ENCODE results near the gene TSHZ2.
"Not testable (repeated sequence)": the region's sequence is repeated elsewhere in the genome, so short reads cannot be mapped to it uniquely, and the experiment has no call there.

The TSHZ2 gene

GRCh38 chr20:53411891-53412290 is 439.7 kb downstream of the TSHZ2 start:
- Histone ChIP-seq H2AFZ (ENCODE audit: low read depth, low read length) (no peak overlapping the region), H4K8ac (ENCODE audit: low read length) (no peak overlapping the region), H3K36me3 (ENCODE audit: control insufficient read depth in 1 of 2, insufficient read depth in 2 of 2, low read depth in 1 of 2, low read length in 2 of 2) (no peaks in the 10 kb centered on the region), H2AK5ac (ENCODE audit: low read length, severe bottlenecking) (no peak overlapping the region), H3K27me3 (ENCODE audit: control insufficient read depth in 1 of 2, insufficient read depth in 1 of 2, low read length in 2 of 2) (no peaks in the 10 kb centered on the region), H3K4me3 (ENCODE audit: insufficient read depth in 1 of 2, low read depth in 1 of 2, low read length in 2 of 2) (no peak overlapping the region), H3K14ac (ENCODE audit: low read length in 2 of 2) (no peak overlapping the region), H3K18ac (ENCODE audit: low read depth in 1 of 2, low read length in 2 of 2) (no peak overlapping the region), H2BK12ac (ENCODE audit: low read length in 2 of 2) (no peak overlapping the region), H4K91ac (ENCODE audit: low read length) (no peak overlapping the region), H3K4me2 (ENCODE audit: low read length, poor library complexity, severe bottlenecking) (no peak overlapping the region), H3K23ac (ENCODE audit: low read length in 2 of 2) (no peak overlapping the region), H3K9me3 (ENCODE audit: control insufficient read depth, low read length) (no peaks in the 10 kb centered on the region), H3K4ac (ENCODE audit: low read depth in 1 of 2, low read length in 2 of 2) (no peak overlapping the region), H3K9ac (ENCODE audit: low read length) (no peak overlapping the region), H3K79me1 (replicated peaks; ENCODE audit: low read length, poor library complexity, severe bottlenecking) (no peaks in the 10 kb centered on the region), H2BK5ac (ENCODE audit: low read depth, low read length, poor library complexity, severe bottlenecking) (no peak overlapping the region), H2BK120ac (ENCODE audit: low read depth, low read length) (no peak overlapping the region), H3K27ac (ENCODE audit: low read length, poor library complexity, severe bottlenecking) (no peak overlapping the region), H2BK15ac (ENCODE audit: low read depth, poor library complexity, severe bottlenecking) (no peak overlapping the region), H3K4me1 (ENCODE audit: control insufficient read depth, insufficient read depth, low read depth, low read length) (no peaks in the 10 kb centered on the region)
- WGBS: 85% methylated on average over 4 of the region's 4 CpGs
- DNase-seq: no peak

- Histone ChIP-seq H3K27ac (ENCODE audit: low read length, poor library complexity, severe bottlenecking) (no peak overlapping the region), H2BK120ac (ENCODE audit: low read depth, low read length) (no peak overlapping the region), H3K4me1 (ENCODE audit: control insufficient read depth, insufficient read depth, low read depth, low read length) (no peaks in the 10 kb centered on the region), H3K9me3 (ENCODE audit: control insufficient read depth, low read length) (no peaks in the 10 kb centered on the region), H2BK15ac (ENCODE audit: low read depth, poor library complexity, severe bottlenecking) (no peak overlapping the region), H2BK12ac (ENCODE audit: low read length in 2 of 2) (no peak overlapping the region), H3K9ac (ENCODE audit: low read length) (no peak overlapping the region), H3K79me1 (replicated peaks; ENCODE audit: low read length, poor library complexity, severe bottlenecking) (no peaks in the 10 kb centered on the region), H3K27me3 (ENCODE audit: control insufficient read depth in 1 of 2, insufficient read depth in 1 of 2, low read length in 2 of 2) (no peaks in the 10 kb centered on the region), H3K4ac (ENCODE audit: low read depth in 1 of 2, low read length in 2 of 2) (no peak overlapping the region), H2AFZ (ENCODE audit: low read depth, low read length) (no peak overlapping the region), H3K18ac (ENCODE audit: low read depth in 1 of 2, low read length in 2 of 2) (peak overlapping the region in 1 of 2 experiments; percentile 28), H3K4me2 (ENCODE audit: low read length, poor library complexity, severe bottlenecking) (no peak overlapping the region), H3K4me3 (ENCODE audit: insufficient read depth in 1 of 2, low read depth in 1 of 2, low read length in 2 of 2) (no peak overlapping the region), H3K36me3 (ENCODE audit: control insufficient read depth in 1 of 2, insufficient read depth in 2 of 2, low read depth in 1 of 2, low read length in 2 of 2) (no peaks in the 10 kb centered on the region), H2BK5ac (ENCODE audit: low read depth, low read length, poor library complexity, severe bottlenecking) (no peak overlapping the region), H3K14ac (ENCODE audit: low read length in 2 of 2) (no peak overlapping the region), H4K91ac (ENCODE audit: low read length) (no peak overlapping the region), H4K8ac (ENCODE audit: low read length) (no peak overlapping the region), H2AK5ac (ENCODE audit: low read length, severe bottlenecking) (no peak overlapping the region), H3K23ac (ENCODE audit: low read length in 2 of 2) (no peak overlapping the region)
- no peak for DNase-seq
- 57% methylated on average over 12 of the region's 13 CpGs for WGBS
These were observed 440.5 kb downstream of the TSHZ2 start for GRCh38 chr20:53412577-53413185.

- no peak overlapping the region for H2BK12ac ChIP-seq (ENCODE audit: low read length in 2 of 2)
- H3K4me3 ChIP-seq (ENCODE audit: insufficient read depth in 1 of 2, low read depth in 1 of 2, low read length in 2 of 2): no peak overlapping the region
- H3K79me1 ChIP-seq (replicated peaks; ENCODE audit: low read length, poor library complexity, severe bottlenecking): no peaks in the 10 kb centered on the region
- H3K4ac ChIP-seq (ENCODE audit: low read depth in 1 of 2, low read length in 2 of 2): no peak overlapping the region
- no peaks in the 10 kb centered on the region for H3K4me1 ChIP-seq (ENCODE audit: control insufficient read depth, insufficient read depth, low read depth, low read length)
- no peak overlapping the region for H3K23ac ChIP-seq (ENCODE audit: low read length in 2 of 2)
- H2BK120ac ChIP-seq (ENCODE audit: low read depth, low read length): no peak overlapping the region
- no peak for DNase-seq
- H3K4me2 ChIP-seq (ENCODE audit: low read length, poor library complexity, severe bottlenecking): no peak overlapping the region
- peak overlapping the region in 1 of 2 experiments; percentile 28 for H3K18ac ChIP-seq (ENCODE audit: low read depth in 1 of 2, low read length in 2 of 2)
- H4K91ac ChIP-seq (ENCODE audit: low read length): no peak overlapping the region
- no peak overlapping the region for H2AFZ ChIP-seq (ENCODE audit: low read depth, low read length)
- peak overlapping the region in 1 of 2 experiments; percentile 57 for H3K14ac ChIP-seq (ENCODE audit: low read length in 2 of 2)
- H3K27me3 ChIP-seq (ENCODE audit: control insufficient read depth in 1 of 2, insufficient read depth in 1 of 2, low read length in 2 of 2): no peaks in the 10 kb centered on the region
- H2BK5ac ChIP-seq (ENCODE audit: low read depth, low read length, poor library complexity, severe bottlenecking): no peak overlapping the region
- H4K8ac ChIP-seq (ENCODE audit: low read length): no peak overlapping the region
- no peak overlapping the region for H3K27ac ChIP-seq (ENCODE audit: low read length, poor library complexity, severe bottlenecking)
- no peak overlapping the region for H2BK15ac ChIP-seq (ENCODE audit: low read depth, poor library complexity, severe bottlenecking)
- H2AK5ac ChIP-seq (ENCODE audit: low read length, severe bottlenecking): no peak overlapping the region
- H3K9ac ChIP-seq (ENCODE audit: low read length): no peak overlapping the region
- 51% methylated on average over 14 of the region's 15 CpGs for WGBS
- no peaks in the 10 kb centered on the region for H3K36me3 ChIP-seq (ENCODE audit: control insufficient read depth in 1 of 2, insufficient read depth in 2 of 2, low read depth in 1 of 2, low read length in 2 of 2)
- H3K9me3 ChIP-seq (ENCODE audit: control insufficient read depth, low read length): no peaks in the 10 kb centered on the region
These were observed 441.1 kb downstream of the TSHZ2 start for GRCh38 chr20:53413186-53413631.

GRCh38 chr20:53413845-53414244 is 441.7 kb downstream of the TSHZ2 start:
- not testable (repeated sequence) for H4K8ac ChIP-seq (ENCODE audit: low read length); H3K27me3 ChIP-seq (ENCODE audit: control insufficient read depth in 1 of 2, insufficient read depth in 1 of 2, low read length in 2 of 2); H3K4ac ChIP-seq (ENCODE audit: low read depth in 1 of 2, low read length in 2 of 2); H2BK120ac ChIP-seq (ENCODE audit: low read depth, low read length); H3K23ac ChIP-seq (ENCODE audit: low read length in 2 of 2); H3K9ac ChIP-seq (ENCODE audit: low read length); H3K79me1 ChIP-seq (replicated peaks; ENCODE audit: low read length, poor library complexity, severe bottlenecking); H3K27ac ChIP-seq (ENCODE audit: low read length, poor library complexity, severe bottlenecking); H2AK5ac ChIP-seq (ENCODE audit: low read length, severe bottlenecking); H3K36me3 ChIP-seq (ENCODE audit: control insufficient read depth in 1 of 2, insufficient read depth in 2 of 2, low read depth in 1 of 2, low read length in 2 of 2); H2BK15ac ChIP-seq (ENCODE audit: low read depth, poor library complexity, severe bottlenecking); H2AFZ ChIP-seq (ENCODE audit: low read depth, low read length); H2BK12ac ChIP-seq (ENCODE audit: low read length in 2 of 2); H3K9me3 ChIP-seq (ENCODE audit: control insufficient read depth, low read length); H2BK5ac ChIP-seq (ENCODE audit: low read depth, low read length, poor library complexity, severe bottlenecking); H3K14ac ChIP-seq (ENCODE audit: low read length in 2 of 2); H3K18ac ChIP-seq (ENCODE audit: low read depth in 1 of 2, low read length in 2 of 2); H3K4me2 ChIP-seq (ENCODE audit: low read length, poor library complexity, severe bottlenecking); DNase-seq; H3K4me3 ChIP-seq (ENCODE audit: insufficient read depth in 1 of 2, low read depth in 1 of 2, low read length in 2 of 2); H3K4me1 ChIP-seq (ENCODE audit: control insufficient read depth, insufficient read depth, low read depth, low read length); H4K91ac ChIP-seq (ENCODE audit: low read length)
- WGBS: no CpG with 5 or more reads among the region's 1 CpG

Measured in mesenchymal stem cell (in vitro differentiated cells and primary cell).